HG03457 (cell line): Measurements from ENCODE around the gene SPTBN1.

Source experiments
- ATAC-seq: cut with Tn5 transposase; IDR thresholded peaks from one replicate; pipeline ENCODE4 v1.9.1; 2021; ENCODE audit warnings: moderate number of reproducible peaks; ENCODE audit not compliant: unreplicated experiment

The SPTBN1 gene

GRCh38 chr2:54628418-54628817 is 172.3 kb downstream of the SPTBN1 start:
- ATAC-seq: no peak

- ATAC-seq: no peak
Observed at GRCh38 chr2:54628957-54629356, 172.8 kb downstream of the SPTBN1 start.

DNA sequence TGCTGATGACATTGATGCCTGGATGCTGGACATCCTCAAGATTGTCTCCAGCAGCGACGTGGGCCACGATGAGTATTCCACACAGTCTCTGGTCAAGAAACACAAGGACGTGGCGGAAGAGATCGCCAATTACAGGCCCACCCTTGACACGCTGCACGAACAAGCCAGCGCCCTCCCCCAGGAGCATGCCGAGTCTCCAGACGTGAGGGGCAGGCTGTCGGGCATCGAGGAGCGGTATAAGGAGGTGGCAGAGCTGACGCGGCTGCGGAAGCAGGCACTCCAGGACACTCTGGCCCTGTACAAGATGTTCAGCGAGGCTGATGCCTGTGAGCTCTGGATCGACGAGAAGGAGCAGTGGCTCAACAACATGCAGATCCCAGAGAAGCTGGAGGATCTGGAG is 173.3 kb downstream of the SPTBN1 start:
- no peak for ATAC-seq

- ATAC-seq: no peak
Observed at GRCh38 chr2:54629914-54630857, 174.1 kb downstream of the SPTBN1 start.

DNA sequence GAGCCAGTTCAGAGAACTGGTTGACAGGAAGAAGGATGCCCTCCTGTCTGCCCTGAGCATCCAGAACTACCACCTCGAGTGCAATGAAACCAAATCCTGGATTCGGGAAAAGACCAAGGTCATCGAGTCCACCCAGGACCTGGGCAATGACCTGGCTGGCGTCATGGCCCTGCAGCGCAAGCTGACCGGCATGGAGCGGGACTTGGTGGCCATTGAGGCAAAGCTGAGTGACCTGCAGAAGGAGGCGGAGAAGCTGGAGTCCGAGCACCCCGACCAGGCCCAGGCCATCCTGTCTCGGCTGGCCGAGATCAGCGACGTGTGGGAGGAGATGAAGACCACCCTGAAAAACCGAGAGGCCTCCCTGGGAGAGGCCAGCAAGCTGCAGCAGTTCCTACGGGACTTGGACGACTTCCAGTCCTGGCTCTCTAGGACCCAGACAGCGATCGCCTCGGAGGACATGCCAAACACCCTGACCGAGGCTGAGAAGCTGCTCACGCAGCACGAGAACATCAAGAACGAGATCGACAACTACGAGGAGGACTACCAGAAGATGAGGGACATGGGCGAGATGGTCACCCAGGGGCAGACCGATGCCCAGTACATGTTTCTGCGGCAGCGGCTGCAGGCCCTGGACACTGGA is 174.9 kb downstream of the SPTBN1 start:
- ATAC-seq: no peak

GRCh38 chr2:54631755-54632154 is 175.6 kb downstream of the SPTBN1 start:
- ATAC-seq: no peak

DNA sequence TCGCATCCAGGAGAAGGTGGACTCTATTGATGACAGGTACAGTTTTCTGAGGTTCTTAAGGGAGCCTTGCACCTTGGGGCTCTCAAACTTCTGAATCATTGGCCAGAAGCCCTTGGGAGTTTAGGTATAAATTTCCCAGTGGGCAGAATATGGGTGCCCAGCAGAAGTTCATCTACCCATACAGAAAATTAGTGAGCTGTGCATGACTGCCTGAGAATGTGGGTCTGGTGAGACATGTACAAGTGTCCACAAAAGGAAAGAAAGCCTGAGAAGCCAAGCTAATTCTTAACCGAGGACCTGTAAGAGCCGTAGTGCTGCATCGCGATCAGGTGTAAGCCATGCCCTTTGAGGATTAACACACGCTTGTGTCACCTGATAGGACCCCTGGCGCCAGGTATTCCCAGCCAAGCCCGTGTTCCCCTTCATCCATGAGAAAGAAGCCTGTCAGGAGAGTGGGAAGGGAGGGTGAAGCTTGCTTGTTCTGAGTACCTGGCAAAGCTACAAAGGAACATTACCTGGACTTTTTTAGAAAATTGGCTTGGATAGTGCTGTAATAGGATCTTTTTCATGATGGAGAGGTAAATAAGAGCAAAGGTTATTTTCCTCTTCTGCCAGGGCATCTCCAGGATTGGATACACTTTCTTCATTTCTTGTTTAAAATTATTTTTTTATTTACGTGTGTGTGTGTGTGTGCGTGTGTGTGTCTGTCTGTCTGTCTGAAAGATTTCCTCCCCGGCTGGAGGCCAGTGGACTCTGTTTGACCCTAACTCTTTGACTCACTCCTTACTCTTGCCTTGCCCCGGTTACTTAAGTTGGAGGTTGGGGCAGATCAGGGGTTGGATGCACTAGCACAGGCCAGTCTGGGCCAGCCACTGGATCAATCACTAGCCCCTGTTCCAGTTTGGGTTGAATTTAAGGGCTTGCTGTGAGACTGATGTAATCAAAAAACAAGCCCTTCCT is 176.9 kb downstream of the SPTBN1 start:
- ATAC-seq: no peak

- ATAC-seq: no peak
Observed at GRCh38 chr2:54634021-54634420, 177.9 kb downstream of the SPTBN1 start.

- ATAC-seq: peak; percentile 61
Observed at GRCh38 chr2:54634564-54635511, 178.7 kb downstream of the SPTBN1 start.

GRCh38 chr2:54635554-54636152 is 179.5 kb downstream of the SPTBN1 start:
- ATAC-seq: no peak

DNA sequence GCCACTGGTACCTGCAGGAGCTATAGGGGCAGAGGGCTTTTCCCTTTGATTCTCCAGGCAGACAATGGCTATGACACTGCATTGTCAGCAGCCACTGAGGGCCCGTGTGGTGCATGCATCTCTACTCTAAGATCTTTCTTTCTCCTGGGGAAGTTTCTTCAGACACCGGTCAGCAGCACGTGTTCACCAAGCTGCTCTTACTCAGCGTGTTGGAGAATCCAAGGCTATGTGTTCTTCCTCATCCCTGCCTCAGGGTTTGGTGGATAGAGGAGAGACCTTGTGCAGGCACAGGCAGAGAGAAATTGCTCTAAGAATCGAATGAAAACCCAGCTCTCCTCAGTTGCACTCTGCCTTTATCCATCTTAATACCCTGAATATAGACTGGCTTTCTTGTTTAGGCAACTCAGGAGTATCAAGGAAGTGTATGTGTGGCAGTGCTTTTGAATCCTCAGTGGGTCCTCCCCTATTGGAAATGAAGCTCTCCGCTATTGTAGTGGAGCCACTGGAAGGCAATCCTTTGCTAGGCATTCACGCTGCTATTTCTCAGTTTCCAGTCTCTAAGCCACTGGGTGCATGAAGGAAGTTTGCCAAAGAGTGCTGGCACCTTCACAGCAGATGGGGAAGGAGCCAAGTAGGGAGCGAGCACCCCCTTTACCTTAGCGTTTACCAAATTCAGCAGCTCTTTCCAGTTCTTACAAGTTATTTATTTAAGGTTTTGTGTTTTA is 180.4 kb downstream of the SPTBN1 start:
- ATAC-seq: no peak

DNA sequence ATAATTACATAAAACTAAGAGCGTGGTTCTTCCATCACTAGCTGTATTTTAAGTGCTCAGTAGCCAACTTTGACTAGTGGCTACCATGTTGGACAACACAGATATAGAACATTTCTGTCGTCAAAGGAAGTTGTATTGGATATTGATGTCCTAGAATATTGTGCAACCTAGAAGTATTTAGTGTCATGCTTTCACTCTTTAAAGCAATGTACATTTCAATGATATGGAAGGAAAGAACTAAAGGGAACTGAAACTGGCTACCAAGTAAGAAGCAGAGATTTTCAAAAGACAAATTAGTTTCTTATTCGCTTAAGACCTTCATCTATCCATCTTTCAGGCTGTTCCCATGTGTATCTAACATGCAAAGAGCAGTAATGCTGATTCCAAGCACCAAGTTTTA is 182.0 kb downstream of the SPTBN1 start:
- peak; percentile 30 for ATAC-seq

GRCh38 chr2:54638774-54639187 is 182.7 kb downstream of the SPTBN1 start:
- no peak for ATAC-seq

DNA sequence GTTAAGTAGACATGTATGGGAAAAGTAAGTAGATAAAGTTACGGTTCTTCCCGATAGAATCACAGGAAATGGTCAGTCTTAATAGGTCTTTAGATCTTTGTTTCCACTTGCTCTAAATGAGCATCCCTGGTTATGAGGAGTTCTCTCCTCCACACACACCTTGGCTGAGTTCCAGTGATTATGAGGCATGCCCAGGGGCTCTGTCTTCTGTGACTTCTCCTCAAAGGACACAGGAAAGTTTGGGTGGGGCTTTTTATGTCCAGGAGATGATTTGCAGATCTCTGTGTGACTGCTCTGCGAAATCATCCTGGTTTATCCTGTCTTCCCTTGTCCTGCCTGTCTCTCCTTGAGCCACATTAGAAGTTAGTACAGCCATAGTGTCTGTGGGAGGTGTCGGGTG is 183.5 kb downstream of the SPTBN1 start:
- no peak for ATAC-seq

DNA sequence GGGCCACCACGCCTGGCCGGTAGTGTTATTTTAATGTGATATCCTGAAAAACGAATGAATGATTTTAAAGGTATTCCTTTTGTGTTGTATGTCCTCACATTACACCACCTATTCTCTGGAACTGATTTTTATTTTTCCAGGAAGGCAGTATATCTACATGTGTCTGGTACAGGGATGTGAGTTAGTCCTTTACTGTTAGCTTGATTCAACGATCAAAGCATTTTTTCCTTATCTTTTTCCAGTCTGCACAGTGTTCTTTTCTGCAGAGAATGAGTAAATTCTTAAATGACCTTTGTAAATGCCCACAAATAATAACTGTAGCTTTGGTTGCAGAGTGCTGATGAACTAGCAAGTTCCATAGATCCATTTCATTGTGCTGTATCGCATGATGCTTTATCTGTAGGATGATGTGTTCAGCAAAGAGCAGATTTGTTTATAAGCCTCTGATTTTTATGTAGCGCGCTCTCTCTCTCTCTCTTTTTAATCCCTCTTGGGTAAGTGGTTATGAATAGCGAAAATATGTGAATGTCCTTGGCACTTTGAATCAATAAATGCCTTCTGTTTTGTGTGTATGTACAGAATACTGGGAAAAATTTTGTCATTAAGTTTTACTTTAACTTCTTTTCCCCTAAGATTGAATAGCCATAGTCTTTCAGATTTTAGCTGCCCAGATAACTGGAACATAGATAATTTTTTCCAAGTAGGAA is 184.9 kb downstream of the SPTBN1 start:
- no peak for ATAC-seq

GRCh38 chr2:54641988-54642387 is 185.9 kb downstream of the SPTBN1 start:
- no peak for ATAC-seq

DNA sequence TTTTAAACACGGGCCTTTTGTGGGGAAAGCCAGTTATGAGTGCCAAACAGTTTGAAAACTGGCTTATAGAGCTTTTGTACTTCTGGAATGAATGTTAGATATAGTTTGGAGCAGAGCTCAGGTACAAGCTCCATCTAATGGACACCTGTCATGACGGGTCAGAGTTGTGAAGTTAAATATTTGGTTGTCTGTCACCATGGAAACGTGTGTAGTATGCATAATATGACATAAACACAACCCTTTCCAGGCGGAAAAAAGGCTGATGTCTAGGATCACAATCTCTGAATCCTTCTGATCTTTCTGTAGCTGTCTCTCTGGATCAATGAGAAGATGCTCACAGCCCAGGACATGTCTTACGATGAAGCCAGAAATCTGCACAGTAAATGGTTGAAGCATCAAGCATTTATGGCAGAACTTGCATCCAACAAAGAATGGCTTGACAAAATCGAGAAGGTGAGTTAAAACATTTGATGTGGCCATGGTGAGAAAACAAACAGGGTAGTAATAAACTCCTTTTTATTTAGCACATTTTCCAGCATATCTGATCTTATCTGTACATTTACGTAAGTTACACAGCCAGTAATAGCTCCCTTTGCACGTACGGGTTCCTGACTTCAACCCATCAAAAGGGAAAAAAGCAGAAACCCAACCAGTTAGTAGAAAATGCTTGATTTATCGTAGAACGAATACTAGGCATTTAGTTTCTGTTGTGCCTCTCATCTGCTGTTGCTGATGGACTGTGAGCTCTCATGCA is 186.7 kb downstream of the SPTBN1 start:
- ATAC-seq: no peak

- ATAC-seq: no peak
Observed at GRCh38 chr2:54644236-54644635, 188.1 kb downstream of the SPTBN1 start.
